PFSK-1 (cell line): Measurements from ENCODE around the gene TAS1R2.

Experiments
- FOXP2 ChIP-seq: optimal IDR thresholded peaks from 2 replicates; pipeline ENCODE3; 2011; ENCODE audit warnings: borderline replicate concordance, control low read depth, inconsistent platforms; ENCODE audit not compliant: insufficient read depth; ENCODE audit errors: extremely low read length, extremely low read depth
- POLR2AphosphoS5 ChIP-seq: IDR thresholded peaks from 2 replicates; pipeline ENCODE4 v1.6.1; 2012; ENCODE audit warnings: low read depth, mild to moderate bottlenecking, control low read depth, low read length, moderate library complexity
- REST ChIP-seq, 2 experiments: IDR thresholded peaks; 2 replicates each; pipeline versions ENCODE4 v1.6.1 to v1.8.0; 2011 to 2012; ENCODE audit warnings: low read depth in 2 of 2, low read length in 2 of 2, control low read depth in 1 of 2, inconsistent platforms in 1 of 2, mild to moderate bottlenecking in 1 of 2, moderate library complexity in 1 of 2; ENCODE audit not compliant: insufficient read depth in 1 of 2
- SIN3A ChIP-seq: IDR thresholded peaks from 2 replicates; pipeline ENCODE4 v1.6.1; 2012; ENCODE audit warnings: mild to moderate bottlenecking, low read length, moderate library complexity, borderline replicate concordance; ENCODE audit not compliant: insufficient read depth
- TAF1 ChIP-seq: IDR thresholded peaks from 2 replicates; pipeline ENCODE4 v1.6.1; 2012; ENCODE audit warnings: low read length, control low read depth, borderline replicate concordance; ENCODE audit not compliant: insufficient read depth

GRCh38 chr1:18830596-18830995 is 28.9 kb downstream of the TAS1R2 start:
- TF ChIP-seq POLR2AphosphoS5 (no peak), TAF1 (no peak), REST (IDR thresholded peaks at IDR 0.05; ENCODE audit: insufficient read depth in 1 of 2, low read depth in 2 of 2, low read length in 2 of 2) (no peak), SIN3A (no peak), FOXP2 (no peak)
